GM19324 (cell line): ENCODE measurements around the gene OCA2.
"Not testable (repeated sequence)": the region's sequence is repeated elsewhere in the genome, so short reads cannot be mapped to it uniquely, and the experiment has no call there.

Experiments
- ATAC-seq: cut with Tn5 transposase; IDR thresholded peaks from one replicate; pipeline ENCODE4 v1.9.1; 2021; ENCODE audit warnings: mild to moderate bottlenecking, moderate library complexity; ENCODE audit not compliant: unreplicated experiment, low FRiP score

Gene OCA2

DNA sequence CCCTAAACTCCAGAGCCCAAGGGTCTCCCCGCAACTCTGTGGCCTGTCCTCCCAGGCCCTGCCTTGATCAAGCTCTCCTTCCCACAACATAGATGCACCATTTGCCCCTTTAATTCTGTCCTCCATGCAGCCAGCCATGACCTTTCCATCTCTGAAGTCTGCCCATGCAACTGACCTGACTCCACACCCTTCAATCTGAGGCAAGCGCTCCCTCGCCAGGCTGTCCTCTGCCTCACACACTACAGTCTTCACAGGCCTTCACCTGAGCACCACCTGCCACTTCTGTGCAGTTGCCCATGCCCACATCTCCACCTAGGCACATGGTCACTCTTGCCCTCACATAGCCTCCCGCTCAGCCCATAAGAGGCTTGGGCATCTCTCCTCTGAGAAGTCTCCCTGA lies 244.0 kb downstream of the OCA2 start:
- no peak for ATAC-seq

DNA sequence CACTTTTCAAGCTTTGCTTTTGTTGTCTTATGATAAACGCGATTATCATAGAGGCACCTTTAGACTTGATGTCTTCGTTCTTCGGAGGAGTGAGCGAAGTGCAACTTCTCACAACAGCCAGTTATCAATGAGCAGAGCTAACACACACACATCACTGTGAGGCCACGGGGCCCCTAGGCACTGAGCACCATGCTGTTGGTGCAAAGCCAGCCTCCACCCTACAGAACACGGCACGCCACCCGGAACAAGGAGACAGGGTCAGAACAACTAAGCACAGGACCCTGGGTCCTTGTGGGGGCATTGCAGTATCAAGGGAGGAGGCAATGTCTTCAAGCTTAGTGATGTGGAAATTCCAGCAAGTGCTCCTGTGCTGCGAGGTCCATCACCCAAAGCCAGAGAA lies 244.5 kb downstream of the OCA2 start:
- ATAC-seq = no peak

DNA sequence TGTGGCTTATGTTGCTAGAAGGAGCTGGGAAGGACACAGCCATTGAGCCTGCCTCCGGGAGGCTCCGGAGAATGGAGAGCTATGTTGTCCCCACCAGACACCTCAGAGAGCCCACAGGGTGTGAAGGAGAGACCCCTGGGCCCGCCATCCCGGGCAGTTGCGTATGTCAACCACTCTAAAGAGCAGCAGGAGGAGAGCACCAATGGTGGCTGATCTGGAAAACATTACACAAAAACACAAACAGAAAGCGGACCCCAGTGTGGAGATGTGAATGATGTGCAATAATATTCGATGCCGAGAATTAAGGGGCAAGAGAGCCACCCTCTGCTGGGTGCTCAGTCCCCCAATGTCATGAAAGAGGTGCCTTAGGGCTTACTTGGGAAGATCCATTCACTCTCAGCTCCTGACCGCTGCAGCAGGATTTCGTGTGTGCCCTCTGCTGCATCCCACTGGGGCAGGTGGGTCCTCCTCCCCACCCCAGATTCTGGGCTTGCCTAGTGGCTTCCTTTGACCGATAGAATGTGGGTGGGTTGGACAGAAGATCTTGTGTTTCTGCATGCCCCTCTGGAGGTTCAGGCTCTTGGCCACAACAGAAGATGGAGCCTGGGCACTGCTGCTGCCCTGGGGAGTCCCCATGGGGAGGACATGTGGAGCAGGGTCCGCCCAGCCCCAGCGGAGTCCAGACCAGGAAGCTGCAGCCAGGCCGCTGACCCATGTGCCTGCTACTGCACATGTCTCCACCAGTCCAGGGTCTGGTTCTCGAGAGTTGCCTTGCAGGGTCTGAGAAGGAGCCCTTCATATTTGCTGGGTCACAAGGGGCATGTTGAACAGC lies 245.3 kb downstream of the OCA2 start:
- no peak for ATAC-seq

DNA sequence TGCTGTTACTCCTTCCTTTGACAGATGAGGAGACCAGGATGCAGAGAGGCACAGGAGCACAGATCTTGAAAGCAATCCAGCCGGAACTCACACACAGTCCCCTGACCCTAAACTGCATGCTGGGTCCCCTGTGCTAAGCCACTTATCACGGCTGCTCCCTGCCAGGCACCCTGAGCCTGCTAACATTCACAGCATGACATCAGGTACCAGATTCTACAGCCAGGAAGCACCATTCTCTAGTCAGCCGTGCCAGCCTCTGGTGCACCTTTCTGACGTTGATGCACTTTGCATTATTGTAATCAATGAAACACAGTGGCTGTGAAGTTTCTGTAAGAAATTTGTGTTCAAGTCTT lies 247.3 kb downstream of the OCA2 start:
- no peak for ATAC-seq

- ATAC-seq = no peak
Measured at GRCh38 chr15:27850981-27851857, 247.9 kb downstream of the OCA2 start.

GRCh38 chr15:27850050-27850449 lies 249.1 kb downstream of the OCA2 start:
- ATAC-seq = no peak

DNA sequence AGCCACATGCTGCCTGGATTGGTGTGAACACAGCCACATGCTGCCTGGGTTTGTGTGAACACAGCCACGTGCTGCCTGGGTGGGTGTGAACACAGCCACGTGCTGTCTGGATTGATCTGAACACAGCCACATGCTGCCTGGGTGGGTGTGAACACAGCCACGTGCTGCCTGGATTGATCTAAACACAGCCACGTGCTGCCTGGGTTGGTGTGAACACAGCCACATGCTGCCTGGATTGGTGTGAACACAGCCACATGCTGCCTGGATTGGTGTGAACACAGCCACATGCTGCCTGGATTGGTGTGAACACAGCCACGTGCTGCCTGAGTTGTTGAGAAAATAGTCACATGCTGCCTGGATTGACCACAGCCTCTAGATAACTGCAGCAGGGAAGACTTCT lies 250.2 kb downstream of the OCA2 start:
- ATAC-seq = not testable (repeated sequence)

- ATAC-seq = no peak
Measured at GRCh38 chr15:27847775-27848710, 251.1 kb downstream of the OCA2 start.

DNA sequence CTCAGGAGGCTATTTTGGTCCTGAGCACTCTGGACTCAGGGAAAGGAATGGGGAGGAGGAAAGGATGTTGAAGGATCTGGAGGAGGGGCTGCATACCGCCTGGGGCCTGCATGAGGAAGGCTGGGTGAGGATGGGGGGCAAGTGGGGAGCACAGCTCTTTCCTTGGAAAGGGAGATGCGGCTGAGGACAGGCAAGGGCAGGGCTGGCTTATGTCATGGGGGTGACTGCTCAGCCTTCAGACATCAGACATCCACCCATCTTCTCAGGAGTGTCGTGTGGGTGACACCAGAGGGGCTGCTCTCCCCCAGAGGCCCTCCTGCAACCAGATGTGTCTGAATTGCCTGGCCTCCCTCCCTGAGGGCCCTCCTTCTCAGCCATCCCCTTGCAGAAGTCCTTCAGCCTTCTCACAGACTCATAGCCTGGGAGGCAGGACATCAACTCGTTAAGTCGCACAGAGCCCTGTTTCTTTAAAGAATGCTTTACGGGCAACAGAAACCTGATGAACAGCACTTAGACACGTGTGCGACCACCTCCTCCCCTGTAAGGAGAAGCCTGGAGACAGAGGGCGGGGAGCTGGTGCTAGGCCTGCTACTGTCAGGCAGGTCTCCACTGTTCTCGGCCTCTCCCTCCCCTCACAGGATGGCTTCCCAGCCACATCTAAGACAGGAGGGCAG lies 252.3 kb downstream of the OCA2 start:
- ATAC-seq = no peak

GRCh38 chr15:27845535-27846369 lies 253.4 kb downstream of the OCA2 start:
- no peak for ATAC-seq

DNA sequence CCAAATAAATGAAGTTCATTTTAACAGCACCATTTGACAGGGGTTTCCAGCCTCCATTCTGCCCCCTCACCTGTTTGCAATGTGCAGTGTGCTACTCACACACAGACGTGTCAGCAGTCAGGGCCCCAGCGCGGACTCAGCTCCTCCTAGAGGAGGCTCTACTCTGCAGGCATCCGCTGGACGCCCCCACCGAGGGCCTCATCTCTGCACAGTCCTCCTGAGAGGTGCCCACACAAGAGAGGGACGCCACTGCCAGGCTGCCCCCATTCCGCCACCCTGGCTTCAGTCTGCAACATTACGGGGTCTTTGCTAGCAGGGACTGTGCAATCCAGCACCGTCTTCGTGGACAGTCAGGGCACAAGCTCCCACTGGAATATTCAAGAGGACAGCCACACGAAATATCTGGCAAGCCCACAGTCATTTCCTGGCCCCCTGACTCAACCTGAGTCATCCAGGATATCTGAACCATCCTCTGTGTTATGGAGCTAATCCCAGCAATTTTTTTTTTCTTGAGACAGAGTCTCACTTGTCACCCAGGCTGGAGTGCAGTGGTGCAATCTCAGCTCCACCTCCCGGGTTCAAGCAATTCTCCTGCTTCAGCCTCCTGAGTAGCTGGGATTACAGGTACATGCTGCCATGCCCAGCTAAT lies 255.0 kb downstream of the OCA2 start:
- no peak for ATAC-seq

DNA sequence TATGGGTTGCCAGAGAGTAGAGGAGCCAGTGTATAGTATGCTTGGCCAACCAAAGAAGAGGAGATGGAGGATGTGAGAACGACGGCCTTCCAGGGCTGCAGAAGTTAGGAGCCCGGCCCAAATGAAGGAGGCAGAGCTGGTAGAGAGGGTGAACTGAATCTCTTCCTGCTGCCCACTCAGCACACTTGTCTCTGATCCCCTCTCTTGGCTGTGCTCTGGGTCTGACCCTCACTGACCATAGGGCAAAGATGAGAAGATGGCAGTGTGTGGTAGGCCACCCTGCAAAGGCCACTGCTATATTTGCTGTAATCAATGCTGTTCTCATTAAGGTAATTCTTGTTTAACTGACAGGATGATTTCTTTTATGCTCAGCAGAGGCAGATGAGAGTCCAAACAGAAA lies 256.0 kb downstream of the OCA2 start:
- ATAC-seq = no peak

GRCh38 chr15:27842526-27842925 lies 256.6 kb downstream of the OCA2 start:
- ATAC-seq = no peak

DNA sequence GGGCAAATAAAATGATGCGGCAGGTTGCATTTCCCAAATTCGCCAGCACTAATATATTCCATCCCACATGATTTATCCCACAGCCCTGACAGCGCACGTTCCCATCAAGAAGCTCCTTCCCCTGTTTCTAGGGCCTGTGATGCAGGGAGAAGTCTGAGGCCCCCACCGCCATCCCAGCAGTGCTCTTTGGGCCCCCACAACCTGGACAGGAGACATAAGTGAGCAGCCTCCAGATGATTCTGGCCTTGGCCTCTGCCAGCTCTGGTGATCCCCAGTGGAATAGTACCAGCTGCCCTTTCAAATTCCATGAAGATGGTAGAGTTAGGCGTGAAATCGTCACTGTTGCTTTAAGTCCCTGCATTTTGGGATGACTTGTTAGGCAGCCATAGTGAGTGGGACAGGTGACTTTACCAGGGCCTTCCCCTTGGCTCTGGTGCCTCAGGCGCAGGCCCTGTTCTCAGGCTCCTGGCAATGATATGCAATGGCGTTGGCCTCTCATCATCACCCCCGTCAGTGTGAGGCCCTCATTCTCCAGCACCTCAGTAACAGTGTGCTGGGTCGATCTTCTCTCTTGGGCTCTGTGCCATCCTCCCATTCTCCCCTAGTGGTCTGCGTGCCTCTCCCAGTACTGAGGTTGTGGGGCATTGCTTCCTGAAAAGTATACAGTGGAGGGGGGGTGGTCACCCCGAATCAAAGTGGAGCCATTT lies 263.7 kb downstream of the OCA2 start:
- no peak for ATAC-seq

DNA sequence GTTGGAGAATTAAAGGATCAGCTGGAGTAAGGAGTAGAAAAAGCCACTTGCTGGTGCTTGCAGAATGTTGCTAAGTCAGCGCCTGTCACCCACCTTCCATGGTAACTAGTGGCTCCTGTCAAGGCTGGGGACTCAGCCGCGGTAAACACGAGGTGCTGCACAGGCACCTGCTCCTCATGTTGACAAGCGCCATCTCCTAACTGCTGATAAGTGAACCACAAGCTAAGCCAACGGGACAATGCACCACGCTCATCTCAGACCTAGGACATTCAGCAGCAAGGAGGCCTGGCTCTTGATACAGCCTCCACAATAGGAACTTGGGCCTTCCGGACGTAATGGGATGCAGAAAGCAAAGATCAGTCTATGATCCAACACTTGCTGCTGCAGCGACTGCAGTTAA lies 264.4 kb downstream of the OCA2 start:
- no peak for ATAC-seq

GRCh38 chr15:27833974-27834373 lies 265.1 kb downstream of the OCA2 start:
- ATAC-seq = no peak

- no peak for ATAC-seq
Measured at GRCh38 chr15:27833178-27833577, 265.9 kb downstream of the OCA2 start.

GRCh38 chr15:27832237-27832596 lies 266.9 kb downstream of the OCA2 start:
- ATAC-seq = no peak
